GM12872 (cell line): ENCODE measurements around the gene KIF18B.

ENCODE experiments used
- TF ChIP-seq, protein P1 (sequence below): IDR thresholded peaks from 3 replicates; pipeline ENCODE4 v1.5.1; 2011; ENCODE audit warnings: low read depth, mild to moderate bottlenecking, low read length, moderate library complexity; ENCODE audit not compliant: insufficient read depth

Gene KIF18B

DNA sequence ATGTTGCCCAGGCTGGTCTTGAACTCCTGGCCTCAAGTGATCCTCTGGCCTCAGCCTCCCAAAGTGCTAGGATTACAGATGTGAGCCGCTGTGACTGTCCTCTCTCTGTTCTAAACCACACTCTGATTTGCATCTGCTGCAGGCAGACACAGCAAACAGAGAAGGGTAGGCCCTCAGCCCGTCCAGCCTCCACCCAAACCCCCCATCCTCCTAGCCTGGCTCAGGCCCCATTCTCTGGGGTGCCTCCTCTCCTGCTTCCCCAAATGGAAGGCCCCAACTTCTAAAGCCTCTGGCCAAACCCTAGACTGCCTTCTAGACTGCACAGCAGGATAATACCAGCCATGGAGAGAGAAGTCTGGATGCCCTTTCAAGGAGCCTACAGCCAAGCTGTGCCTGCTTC is 28.2 kb downstream of the KIF18B start:
- TF ChIP-seq, protein P1, sequence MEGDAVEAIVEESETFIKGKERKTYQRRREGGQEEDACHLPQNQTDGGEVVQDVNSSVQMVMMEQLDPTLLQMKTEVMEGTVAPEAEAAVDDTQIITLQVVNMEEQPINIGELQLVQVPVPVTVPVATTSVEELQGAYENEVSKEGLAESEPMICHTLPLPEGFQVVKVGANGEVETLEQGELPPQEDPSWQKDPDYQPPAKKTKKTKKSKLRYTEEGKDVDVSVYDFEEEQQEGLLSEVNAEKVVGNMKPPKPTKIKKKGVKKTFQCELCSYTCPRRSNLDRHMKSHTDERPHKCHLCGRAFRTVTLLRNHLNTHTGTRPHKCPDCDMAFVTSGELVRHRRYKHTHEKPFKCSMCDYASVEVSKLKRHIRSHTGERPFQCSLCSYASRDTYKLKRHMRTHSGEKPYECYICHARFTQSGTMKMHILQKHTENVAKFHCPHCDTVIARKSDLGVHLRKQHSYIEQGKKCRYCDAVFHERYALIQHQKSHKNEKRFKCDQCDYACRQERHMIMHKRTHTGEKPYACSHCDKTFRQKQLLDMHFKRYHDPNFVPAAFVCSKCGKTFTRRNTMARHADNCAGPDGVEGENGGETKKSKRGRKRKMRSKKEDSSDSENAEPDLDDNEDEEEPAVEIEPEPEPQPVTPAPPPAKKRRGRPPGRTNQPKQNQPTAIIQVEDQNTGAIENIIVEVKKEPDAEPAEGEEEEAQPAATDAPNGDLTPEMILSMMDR: no peak

DNA sequence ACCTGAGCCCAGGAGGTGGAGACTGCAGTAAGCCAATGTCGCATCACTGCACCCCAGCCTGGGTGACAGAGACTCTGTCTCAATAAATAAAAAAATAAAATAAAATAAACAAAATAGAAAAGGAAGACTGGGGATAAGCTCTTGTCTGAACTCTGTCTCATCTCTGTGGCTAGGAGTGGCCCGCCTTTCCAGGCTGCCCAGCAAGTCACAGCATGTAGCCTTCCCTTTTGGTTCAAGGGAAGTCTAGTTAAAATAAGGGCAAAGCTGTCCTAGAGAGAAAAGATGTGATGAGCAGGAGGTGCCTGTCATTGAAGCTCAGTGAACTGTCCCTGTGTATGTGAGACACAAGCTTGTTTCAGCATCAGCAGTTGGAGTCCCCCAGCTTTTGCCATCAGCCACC is 29.6 kb downstream of the KIF18B start:
- TF ChIP-seq, protein P1: no peak

DNA sequence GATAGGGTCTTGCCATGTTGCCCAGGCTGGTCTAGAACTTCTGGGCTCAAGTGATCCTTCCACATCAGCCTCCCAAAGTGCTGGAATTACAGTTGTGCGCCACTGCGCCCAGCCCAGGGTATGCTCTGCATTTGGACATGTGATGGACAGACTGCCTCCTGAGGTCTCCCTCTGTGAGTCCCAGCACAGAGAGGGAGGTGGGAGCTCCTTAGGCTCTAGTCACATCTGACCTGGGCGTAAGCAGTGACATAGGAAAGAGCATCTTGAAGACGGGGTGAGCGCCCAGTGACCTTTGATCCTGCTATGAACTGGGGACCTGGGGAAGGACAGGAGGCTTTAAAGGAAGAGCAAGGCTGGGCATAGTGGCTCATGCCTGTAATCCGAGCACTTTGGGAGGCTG is 30.1 kb downstream of the KIF18B start:
- TF ChIP-seq, protein P1: no peak

DNA sequence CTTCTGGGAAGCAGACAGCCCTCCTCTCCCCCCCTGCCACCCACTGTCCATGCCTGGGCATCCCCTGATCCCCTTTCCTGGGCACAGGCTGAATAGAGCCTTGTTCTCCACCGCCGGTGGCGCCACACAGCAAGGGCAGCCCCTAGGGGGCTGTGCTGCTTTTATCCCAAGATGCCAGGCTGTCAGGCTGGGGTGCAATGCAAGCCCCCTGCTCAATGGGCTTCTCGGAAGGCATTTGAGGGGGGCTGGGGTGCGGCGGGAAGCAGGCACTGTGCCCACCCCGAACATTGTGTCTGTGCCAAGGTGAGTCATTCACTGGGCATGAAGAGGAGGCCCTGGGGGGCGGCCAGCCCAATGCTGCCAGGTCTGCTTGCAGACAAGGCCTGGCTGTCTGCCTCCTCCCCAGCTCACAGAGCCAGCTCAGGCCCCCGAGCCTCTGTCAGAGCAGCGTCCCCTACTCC is 30.8 kb downstream of the KIF18B start:
- TF ChIP-seq, protein P1: no peak

DNA sequence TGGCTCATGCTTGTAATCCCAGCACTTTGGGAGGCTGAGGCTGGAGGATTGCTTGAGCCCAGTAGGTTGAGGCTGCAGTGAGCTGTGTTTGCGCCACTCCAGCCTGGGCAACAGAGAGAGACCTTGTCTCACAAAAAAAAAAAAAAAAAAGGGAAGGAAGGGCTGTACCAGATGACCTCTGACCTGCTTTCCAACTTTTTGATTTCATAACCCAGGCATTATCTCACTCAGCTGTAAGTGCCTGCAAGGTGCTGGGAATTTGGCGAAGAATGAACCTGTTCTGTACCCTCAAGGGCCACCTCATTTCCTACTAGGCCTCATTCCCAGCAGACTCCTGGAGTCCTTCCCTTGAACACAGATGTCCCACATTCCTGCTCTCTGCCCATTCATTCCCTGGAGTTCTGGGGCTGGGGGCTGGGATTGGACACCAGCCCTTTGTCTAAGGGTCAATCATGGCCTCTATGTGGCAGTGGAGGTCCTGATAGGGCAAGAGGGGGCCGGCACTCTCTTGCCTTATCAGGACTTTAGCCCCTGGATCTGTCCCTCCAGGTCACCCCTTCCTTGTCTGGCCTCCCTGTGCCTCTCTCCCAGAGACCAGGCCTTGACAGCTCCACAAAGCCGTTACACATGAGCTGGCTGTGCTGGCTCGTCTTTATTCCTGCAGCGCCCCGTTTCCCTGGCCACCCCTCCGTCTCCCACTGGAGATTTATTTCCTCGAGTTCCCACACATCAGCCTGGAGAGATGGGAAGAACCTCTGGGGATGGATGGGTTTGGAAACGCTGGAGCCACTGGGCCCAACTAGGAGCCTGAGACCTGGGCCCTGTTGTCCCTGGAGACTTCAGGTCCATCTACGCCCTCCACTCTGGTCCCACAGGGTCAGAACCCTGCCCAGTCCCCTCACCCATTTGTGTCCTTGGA is 31.5 kb downstream of the KIF18B start:
- TF ChIP-seq, protein P1: no peak

DNA sequence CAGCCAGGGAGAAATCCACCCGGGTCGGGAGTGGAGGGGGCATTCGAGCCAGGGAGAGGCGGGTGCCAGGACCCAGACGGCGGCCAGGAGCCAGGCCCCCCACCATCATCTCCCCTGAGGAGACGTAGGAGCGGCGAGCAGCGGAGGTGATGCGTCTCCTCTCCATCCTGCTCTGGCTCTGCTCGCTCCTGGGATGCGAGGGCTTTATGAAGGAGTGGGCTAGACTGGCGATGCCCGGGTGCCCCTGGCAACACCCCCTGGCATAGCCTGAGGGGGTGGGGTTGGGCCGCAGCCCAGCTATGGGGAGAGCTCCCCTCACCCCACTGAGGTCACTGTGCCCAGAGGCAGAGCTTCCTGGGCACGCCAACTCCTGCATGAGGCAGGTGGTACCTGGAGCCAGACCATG is 32.2 kb downstream of the KIF18B start, which contains the start of gene GFAP:
Gene GFAP, minus strand, starts transcription at position 180 of the 406 bp plus-strand sequence. Its CDS starts 14 bp downstream, at position 166.
- TF ChIP-seq, protein P1: no peak

DNA sequence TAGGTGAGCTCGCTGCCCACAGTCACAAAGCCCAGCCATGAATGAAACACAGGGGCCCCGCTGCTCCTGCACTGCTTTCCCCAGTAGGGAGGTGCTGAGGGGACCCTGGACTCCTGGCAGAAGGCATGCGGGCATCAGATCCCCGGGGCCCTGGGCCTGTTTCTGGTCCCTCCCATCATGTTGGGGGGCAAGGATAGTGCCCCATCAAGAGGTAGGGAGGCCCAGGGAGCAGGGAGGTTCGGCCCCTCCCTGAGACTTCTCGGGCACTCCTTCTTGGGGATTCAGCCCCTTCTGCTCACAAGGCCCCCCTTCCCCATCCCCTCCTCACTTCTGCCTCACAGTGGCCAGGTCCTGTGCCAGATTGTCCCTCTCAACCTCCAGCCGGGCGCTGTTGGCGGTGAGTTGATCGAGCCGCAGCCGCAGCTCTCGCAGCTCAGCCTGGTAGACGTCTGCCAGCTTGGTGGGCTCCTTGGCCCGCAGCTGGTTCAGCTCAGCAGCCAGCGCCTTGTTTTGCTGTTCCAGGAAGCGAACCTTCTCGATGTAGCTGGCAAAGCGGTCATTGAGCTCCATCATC is 32.8 kb downstream of the KIF18B start:
- TF ChIP-seq, protein P1: no peak
